Measurements from ENCODE around the gene ZNF324.
"Not testable (repeated sequence)": the region's sequence is repeated elsewhere in the genome, so short reads cannot be mapped to it uniquely, and the experiment has no call there.

GRCh38 chr19:58507602-58508223, 40.8 kb downstream of the ZNF324 start:
- TF ChIP-seq CTCF (conservative IDR thresholded peaks at IDR 0.05; ENCODE audit: low read length); EZH2phosphoT487 (IDR thresholded peaks at IDR 0.05; ENCODE audit: borderline replicate concordance): not testable (repeated sequence)
